Neural progenitor cell (in vitro differentiated cells): ENCODE measurements around the gene FBXW7. TPM values are rescaled to one million over a fixed set of nuclear protein-coding genes. Genes with fewer than 3 reads are reported as not detected.

ENCODE experiments used
- DNase-seq: peaks from one replicate; pipeline ENCODE4 v3.0.0-alpha.2; 2016; ENCODE audit warnings: low spot score
- H2AFZ ChIP-seq: fragments of 200-600 bp; sonication (generic); replicated peaks from 2 replicates; pipeline ENCODE4 v1.6.1; 2016; ENCODE audit warnings: antibody characterized with exemption
- H3F3A ChIP-seq: fragments of 200-600 bp; sonication (generic); 2 replicates; pipeline ENCODE4 v1.6.1; 2016; ENCODE audit warnings: antibody characterized with exemption, low read depth
- H3K27ac ChIP-seq: fragments of 200-600 bp; sonication (generic); 2 replicates; pipeline ENCODE4 v1.5.1; 2016; ENCODE audit warnings: mild to moderate bottlenecking
- H3K27me3 ChIP-seq: fragments of 200-600 bp; sonication (generic); 2 replicates; pipeline ENCODE4 v1.6.1; 2016; ENCODE audit warnings: mild to moderate bottlenecking, moderate library complexity
- H3K36me3 ChIP-seq: fragments of 200-600 bp; sonication (generic); 2 replicates; pipeline ENCODE4 v1.5.1; 2016
- H3K4me1 ChIP-seq: fragments of 200-600 bp; sonication (generic); 2 replicates; pipeline ENCODE4 v1.6.1; 2016; ENCODE audit warnings: mixed run types
- H3K4me2 ChIP-seq: fragments of 200-600 bp; sonication (generic); 2 replicates; pipeline ENCODE4 v1.6.1; 2016
- H3K4me3 ChIP-seq: fragments of 200-600 bp; sonication (generic); 2 replicates; pipeline ENCODE4 v1.5.1; 2016
- H3K79me2 ChIP-seq: fragments of 200-600 bp; sonication (generic); 2 replicates; pipeline ENCODE4 v1.6.1; 2016; ENCODE audit warnings: low read depth
- H3K9ac ChIP-seq: fragments of 200-600 bp; sonication (generic); 2 replicates; pipeline ENCODE4 v1.6.1; 2016
- H3K9me3 ChIP-seq: fragments of 200-600 bp; sonication (generic); 2 replicates; pipeline ENCODE4 v1.5.1; 2016; ENCODE audit warnings: low read depth
- H4K20me1 ChIP-seq: fragments of 200-600 bp; sonication (generic); 2 replicates; pipeline ENCODE4 v1.6.1; 2016; ENCODE audit warnings: low read depth
- H3K27ac Mint-ChIP-seq: 3 replicates; pipeline ENCODE4 v1.8.0; 2021; ENCODE audit warnings: mixed read lengths
- H3K27me3 Mint-ChIP-seq: 2 replicates; pipeline ENCODE4 v1.8.0; 2022; ENCODE audit warnings: low read depth, mild to moderate bottlenecking, inconsistent platforms, moderate library complexity, mixed read lengths; ENCODE audit not compliant: insufficient read depth
- H3K36me3 Mint-ChIP-seq: 3 replicates; pipeline ENCODE4 v1.8.0; 2021; ENCODE audit warnings: mixed read lengths
- H3K4me1 Mint-ChIP-seq: 3 replicates; pipeline ENCODE4 v1.8.0; 2021; ENCODE audit warnings: mixed read lengths
- H3K4me3 Mint-ChIP-seq: 3 replicates; pipeline ENCODE4 v1.8.0; 2021; ENCODE audit warnings: mild to moderate bottlenecking, moderate library complexity, mixed read lengths
- H3K9me3 Mint-ChIP-seq: 3 replicates; pipeline ENCODE4 v1.8.0; 2020; ENCODE audit warnings: mixed read lengths
- EZH2 ChIP-seq: fragments of 200-600 bp; sonication (generic); IDR thresholded peaks from 2 replicates; pipeline ENCODE4 v1.6.1; 2017; ENCODE audit warnings: antibody characterized with exemption, mild to moderate bottlenecking, moderate library complexity
- EZH2phosphoT487 ChIP-seq: fragments of 200-600 bp; sonication (generic); IDR thresholded peaks from 2 replicates; pipeline ENCODE4 v1.6.1; 2017; ENCODE audit warnings: antibody characterized with exemption
- total RNA-seq: library from RNA; depleted of rRNA; stranded (reverse); fragments of >200 nt; gene quantifications from 2 replicates; pipeline ENCODE4 v1.2.3, GENCODE V29; 2015; ENCODE audit warnings: low replicate concordance
- TF ChIP-seq, protein P1 (sequence below): fragments of 200-600 bp; sonication (generic); IDR thresholded peaks from 2 replicates; pipeline ENCODE4 v1.5.1; 2017; ENCODE audit warnings: antibody characterized with exemption, mild to moderate bottlenecking

Gene FBXW7
- total RNA-seq, 1 donor from 2014 or later = 43.9 TPM

GRCh38 chr4:152522754-152523153, 13.1 kb downstream of the FBXW7 start:
- H3K4me3 ChIP-seq = no peak overlapping the region
- no peaks in the 10 kb centered on the region for H3K27me3 ChIP-seq
- no peaks in the 10 kb centered on the region for H3K36me3 ChIP-seq
- no peak overlapping the region for H3K27ac ChIP-seq
- H3K4me2 ChIP-seq = no peak overlapping the region
- H3K27me3 Mint-ChIP-seq = no peaks in the 10 kb centered on the region
- no peak for DNase-seq
- peaks cover 5% of the 10 kb centered on the region for H3K9me3 Mint-ChIP-seq
- no peaks in the 10 kb centered on the region for H3K9me3 ChIP-seq
- H3K4me1 ChIP-seq = peaks cover 7% of the 10 kb centered on the region
- H4K20me1 ChIP-seq = peaks cover 11% of the 10 kb centered on the region
- TF ChIP-seq, protein P1, sequence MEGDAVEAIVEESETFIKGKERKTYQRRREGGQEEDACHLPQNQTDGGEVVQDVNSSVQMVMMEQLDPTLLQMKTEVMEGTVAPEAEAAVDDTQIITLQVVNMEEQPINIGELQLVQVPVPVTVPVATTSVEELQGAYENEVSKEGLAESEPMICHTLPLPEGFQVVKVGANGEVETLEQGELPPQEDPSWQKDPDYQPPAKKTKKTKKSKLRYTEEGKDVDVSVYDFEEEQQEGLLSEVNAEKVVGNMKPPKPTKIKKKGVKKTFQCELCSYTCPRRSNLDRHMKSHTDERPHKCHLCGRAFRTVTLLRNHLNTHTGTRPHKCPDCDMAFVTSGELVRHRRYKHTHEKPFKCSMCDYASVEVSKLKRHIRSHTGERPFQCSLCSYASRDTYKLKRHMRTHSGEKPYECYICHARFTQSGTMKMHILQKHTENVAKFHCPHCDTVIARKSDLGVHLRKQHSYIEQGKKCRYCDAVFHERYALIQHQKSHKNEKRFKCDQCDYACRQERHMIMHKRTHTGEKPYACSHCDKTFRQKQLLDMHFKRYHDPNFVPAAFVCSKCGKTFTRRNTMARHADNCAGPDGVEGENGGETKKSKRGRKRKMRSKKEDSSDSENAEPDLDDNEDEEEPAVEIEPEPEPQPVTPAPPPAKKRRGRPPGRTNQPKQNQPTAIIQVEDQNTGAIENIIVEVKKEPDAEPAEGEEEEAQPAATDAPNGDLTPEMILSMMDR = no peak
- no peak for TF ChIP-seq EZH2
- no peak overlapping the region for H3K9ac ChIP-seq
- no peaks in the 10 kb centered on the region for H3F3A ChIP-seq
- H3K4me3 Mint-ChIP-seq = no peak overlapping the region
- peaks cover 88% of the 10 kb centered on the region for H3K79me2 ChIP-seq
- H2AFZ ChIP-seq = no peak overlapping the region
- peaks cover 10% of the 10 kb centered on the region for H3K36me3 Mint-ChIP-seq
- no peak overlapping the region for H3K27ac Mint-ChIP-seq
- no peaks in the 10 kb centered on the region for H3K4me1 Mint-ChIP-seq

DNA sequence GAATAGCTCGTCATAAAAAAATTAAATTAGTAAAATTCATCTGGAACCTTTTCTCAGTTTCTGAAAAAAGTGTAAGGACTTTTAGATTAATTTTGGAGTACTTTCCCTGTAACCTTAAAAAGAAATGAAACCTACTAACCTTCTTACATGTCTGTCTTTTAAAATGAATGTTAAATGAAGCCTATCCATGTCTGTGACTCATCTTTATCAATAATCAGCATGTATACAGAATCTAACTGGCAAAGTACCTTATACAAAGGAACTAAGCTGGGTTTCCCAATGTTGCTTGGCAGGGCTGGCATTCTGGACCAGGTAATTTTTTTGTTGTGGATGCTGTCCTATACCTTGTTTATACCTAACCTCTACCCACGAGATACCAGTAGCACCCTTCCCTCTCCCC, 13.6 kb downstream of the FBXW7 start:
- H3K4me2 ChIP-seq = no peak overlapping the region
- H3K9me3 ChIP-seq = no peaks in the 10 kb centered on the region
- H4K20me1 ChIP-seq = peaks cover 11% of the 10 kb centered on the region
- no peaks in the 10 kb centered on the region for H3F3A ChIP-seq
- Mint-ChIP-seq H3K4me1 (no peaks in the 10 kb centered on the region), H3K9me3 (peaks cover 5% of the 10 kb centered on the region), H3K36me3 (peaks cover 10% of the 10 kb centered on the region), H3K27ac (no peak overlapping the region), H3K27me3 (no peaks in the 10 kb centered on the region), H3K4me3 (no peak overlapping the region)
- TF ChIP-seq, protein P1 = no peak
- TF ChIP-seq EZH2 = no peak
- no peak for TF ChIP-seq EZH2phosphoT487
- no peaks in the 10 kb centered on the region for H3K36me3 ChIP-seq
- peaks cover 7% of the 10 kb centered on the region for H3K4me1 ChIP-seq
- no peak overlapping the region for H3K27ac ChIP-seq
- peaks cover 90% of the 10 kb centered on the region for H3K79me2 ChIP-seq
- no peak overlapping the region for H3K4me3 ChIP-seq
- no peak overlapping the region for H2AFZ ChIP-seq
- no peaks in the 10 kb centered on the region for H3K27me3 ChIP-seq
- no peak overlapping the region for H3K9ac ChIP-seq
- no peak for DNase-seq

DNA sequence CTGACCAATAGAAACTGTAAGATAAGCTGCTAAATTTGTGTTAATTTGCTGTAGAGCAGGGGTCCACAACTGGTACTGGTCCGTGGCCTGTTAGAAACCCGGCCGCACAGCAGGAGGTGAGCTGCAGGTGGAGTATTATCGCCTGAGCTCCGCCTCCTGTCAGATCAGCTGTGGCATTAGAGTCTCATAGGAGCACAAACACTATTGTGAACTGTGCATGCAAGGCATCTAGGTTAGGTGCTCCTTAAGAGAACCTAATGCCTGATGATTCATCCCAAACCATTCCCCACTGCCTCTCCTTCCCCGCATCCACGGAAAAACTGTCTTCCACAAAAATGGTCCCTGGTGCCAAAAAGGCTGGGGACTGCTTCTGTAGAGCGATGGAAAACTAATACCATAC, 19.7 kb downstream of the FBXW7 start:
- peaks cover 6% of the 10 kb centered on the region for H3F3A ChIP-seq
- H3K79me2 ChIP-seq = peaks cover 93% of the 10 kb centered on the region
- Mint-ChIP-seq H3K4me3 (no peak overlapping the region), H3K27me3 (peaks cover 2% of the 10 kb centered on the region), H3K4me1 (peaks cover 4% of the 10 kb centered on the region), H3K36me3 (peaks cover 7% of the 10 kb centered on the region), H3K27ac (no peak overlapping the region), H3K9me3 (peaks cover 3% of the 10 kb centered on the region)
- DNase-seq = peak; percentile 44
- H3K27me3 ChIP-seq = no peaks in the 10 kb centered on the region
- H3K36me3 ChIP-seq = no peaks in the 10 kb centered on the region
- TF ChIP-seq EZH2 = no peak
- TF ChIP-seq EZH2phosphoT487 = no peak
- TF ChIP-seq, protein P1 = no peak
- H3K27ac ChIP-seq = no peak overlapping the region
- H3K9me3 ChIP-seq = no peaks in the 10 kb centered on the region
- no peak overlapping the region for H3K9ac ChIP-seq
- no peaks in the 10 kb centered on the region for H4K20me1 ChIP-seq
- peak overlapping the region; percentile 14 for H3K4me2 ChIP-seq
- peaks cover 16% of the 10 kb centered on the region for H3K4me1 ChIP-seq
- H2AFZ ChIP-seq = no peak overlapping the region
- no peak overlapping the region for H3K4me3 ChIP-seq

GRCh38 chr4:152515678-152516077, 20.2 kb downstream of the FBXW7 start:
- peaks cover 93% of the 10 kb centered on the region for H3K79me2 ChIP-seq

More at GRCh38 chr4:152515678-152516077, 20.2 kb downstream of the FBXW7 start:
- no peak overlapping the region for H3K4me2 ChIP-seq
- H3K4me1 Mint-ChIP-seq = peaks cover 4% of the 10 kb centered on the region
- no peaks in the 10 kb centered on the region for H3K36me3 ChIP-seq
- no peak for TF ChIP-seq EZH2phosphoT487
- no peak for TF ChIP-seq EZH2
- H2AFZ ChIP-seq = no peak overlapping the region
- no peaks in the 10 kb centered on the region for H3K9me3 ChIP-seq
- no peaks in the 10 kb centered on the region for H3K27me3 ChIP-seq
- H3K9ac ChIP-seq = no peak overlapping the region
- peaks cover 12% of the 10 kb centered on the region for H3K4me1 ChIP-seq
- H3F3A ChIP-seq = peaks cover 6% of the 10 kb centered on the region
- no peak overlapping the region for H3K27ac Mint-ChIP-seq
- H3K4me3 Mint-ChIP-seq = no peak overlapping the region
- no peak overlapping the region for H3K27ac ChIP-seq
- no peak for DNase-seq
- H3K4me3 ChIP-seq = no peak overlapping the region
- H3K27me3 Mint-ChIP-seq = peaks cover 2% of the 10 kb centered on the region
- H4K20me1 ChIP-seq = no peaks in the 10 kb centered on the region
- peaks cover 7% of the 10 kb centered on the region for H3K36me3 Mint-ChIP-seq
- H3K9me3 Mint-ChIP-seq = peaks cover 3% of the 10 kb centered on the region
